Cardiac fibroblast (primary cell): ENCODE data around the gene GPR180.

Experiments
- DNase-seq, 2 donors: peaks; one replicate each; pipeline versions ENCODE4 v3.0.0 to v3.0.0-alpha.2; 2010; ENCODE audit warnings: low read depth in 2 of 2
- H3K4me3 ChIP-seq, 2 donors: replicated peaks in 1 of 2; 1 replicate in 1 of 2; 2 replicates in 1 of 2; pipeline ENCODE4 v1.5.1; 2011; ENCODE audit warnings: low read depth in 2 of 2, low read length in 2 of 2, mild to moderate bottlenecking in 2 of 2, moderate library complexity in 1 of 2
- CTCF ChIP-seq: IDR thresholded peaks from one replicate; pipeline ENCODE4 v1.5.1; 2011; ENCODE audit warnings: low read depth, mild to moderate bottlenecking, low read length, inconsistent platforms

The GPR180 gene

GRCh38 chr13:94607056-94607455 is 5.4 kb downstream of the GPR180 start:
- no peak for TF ChIP-seq CTCF
- no peak for DNase-seq
- H3K4me3 ChIP-seq, result no peak overlapping the region

- DNase-seq, result no peak
- no peak for TF ChIP-seq CTCF
- no peak overlapping the region for H3K4me3 ChIP-seq
Measured at GRCh38 chr13:94607939-94608338, 6.3 kb downstream of the GPR180 start.

GRCh38 chr13:94608586-94608985 is 6.9 kb downstream of the GPR180 start:
- peak in 1 of 2 donors; percentile 13 for DNase-seq
- H3K4me3 ChIP-seq, result no peak overlapping the region
- no peak for TF ChIP-seq CTCF

- H3K4me3 ChIP-seq, result no peak overlapping the region
- TF ChIP-seq CTCF, result no peak
- no peak for DNase-seq
Measured at GRCh38 chr13:94609196-94609595, 7.5 kb downstream of the GPR180 start.

- H3K4me3 ChIP-seq, result no peak overlapping the region
- no peak for DNase-seq
- TF ChIP-seq CTCF, result no peak
Measured at GRCh38 chr13:94610475-94610874, 8.8 kb downstream of the GPR180 start.

- TF ChIP-seq CTCF, result no peak
- no peak overlapping the region for H3K4me3 ChIP-seq
- no peak for DNase-seq
Measured at GRCh38 chr13:94612050-94612449, 10.4 kb downstream of the GPR180 start.

- no peak for TF ChIP-seq CTCF
- no peak for DNase-seq
- H3K4me3 ChIP-seq, result no peak overlapping the region
Measured at GRCh38 chr13:94613051-94613450, 11.4 kb downstream of the GPR180 start.
